ENCODE results near the gene MEF2D. TPM values are rescaled to one million over a fixed set of nuclear protein-coding genes. Genes with fewer than 3 reads are reported as not detected.

Gene MEF2D
- total and polyA plus RNA-seq, 7 donors, result 43.1 to 258 (median 126) TPM

- DNase-seq (no peak), ATAC-seq (peak in 2 of 4 donors; percentile 20 to 26)
- Histone ChIP-seq H3K27me3 (ENCODE audit: insufficient read depth in 3 of 3, low read length in 2 of 3) (peaks cover 3 to 94% (median 55%) of the 10 kb centered on the region in 3 donors), H3K4me3 (peak overlapping the region; percentile 55), H3K27ac (no peak overlapping the region), H3K9me3 (no peaks in the 10 kb centered on the region), H3K36me3 (ENCODE audit: insufficient read depth in 1 of 2, low read depth in 1 of 2) (no peaks in the 10 kb centered on the region), H3K4me1 (no peaks in the 10 kb centered on the region)
- no peak for TF ChIP-seq CTCF (IDR thresholded peaks at IDR 0.05)
- WGBS, 3 donors, result 46 to 51% (median 48%) methylated on average over 20 of the region's 20 CpGs
- intact Hi-C loops (cut with DNase I), result no loop called here
Observed at GRCh38 chr1:156434989-156435544, 65.5 kb downstream of the MEF2D start.

GRCh38 chr1:156433602-156434001, 67.0 kb downstream of the MEF2D start:
- peaks cover 3 to 94% (median 57%) of the 10 kb centered on the region in 3 donors for H3K27me3 ChIP-seq (ENCODE audit: insufficient read depth in 3 of 3, low read length in 2 of 3)
- H3K4me1 ChIP-seq, result no peaks in the 10 kb centered on the region
- DNase-seq (no peak), ATAC-seq (no peak)
- intact Hi-C loops (cut with DNase I), result no loop called here
- 71 to 100% (median 79%) methylated on average over 1 of the region's 1 CpG for WGBS, 3 donors
- H3K27ac ChIP-seq, result no peak overlapping the region
- no peaks in the 10 kb centered on the region for H3K36me3 ChIP-seq (ENCODE audit: insufficient read depth in 1 of 2, low read depth in 1 of 2)
- no peak overlapping the region for H3K4me3 ChIP-seq
- H3K9me3 ChIP-seq, result no peaks in the 10 kb centered on the region
- TF ChIP-seq CTCF (IDR thresholded peaks at IDR 0.05), result no peak

DNA sequence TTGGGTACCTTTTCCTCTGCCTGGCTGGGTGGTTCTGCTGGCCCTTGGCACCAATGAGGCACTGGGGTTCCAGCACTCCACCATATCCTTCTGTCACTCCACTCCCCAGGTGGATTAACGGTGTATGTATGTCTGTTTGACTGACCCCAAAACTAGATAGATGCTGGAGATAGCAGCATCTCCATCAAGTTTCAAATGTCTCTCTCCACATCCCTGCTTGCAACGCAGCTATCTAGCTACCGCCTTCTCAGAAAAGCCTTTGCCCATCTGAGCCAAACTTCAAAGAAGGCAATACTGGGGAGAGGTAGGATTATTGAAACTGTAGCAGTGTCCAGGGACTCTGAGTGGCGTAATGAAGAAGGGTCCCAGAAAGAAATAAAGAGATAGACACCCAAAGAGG, 67.5 kb downstream of the MEF2D start:
- Histone ChIP-seq H3K27me3 (ENCODE audit: insufficient read depth in 3 of 3, low read length in 2 of 3) (peaks cover 0 to 92% (median 59%) of the 10 kb centered on the region in 3 donors), H3K4me3 (no peak overlapping the region), H3K27ac (no peak overlapping the region), H3K36me3 (ENCODE audit: insufficient read depth in 1 of 2, low read depth in 1 of 2) (no peaks in the 10 kb centered on the region), H3K9me3 (no peaks in the 10 kb centered on the region), H3K4me1 (no peaks in the 10 kb centered on the region)
- intact Hi-C loops (cut with DNase I), result no loop called here
- DNase-seq, result no peak
- no peak for TF ChIP-seq CTCF (IDR thresholded peaks at IDR 0.05)
- ATAC-seq, result no peak
- WGBS, 3 donors, result 32 to 37% (median 35%) methylated on average over 4 of the region's 4 CpGs

DNA sequence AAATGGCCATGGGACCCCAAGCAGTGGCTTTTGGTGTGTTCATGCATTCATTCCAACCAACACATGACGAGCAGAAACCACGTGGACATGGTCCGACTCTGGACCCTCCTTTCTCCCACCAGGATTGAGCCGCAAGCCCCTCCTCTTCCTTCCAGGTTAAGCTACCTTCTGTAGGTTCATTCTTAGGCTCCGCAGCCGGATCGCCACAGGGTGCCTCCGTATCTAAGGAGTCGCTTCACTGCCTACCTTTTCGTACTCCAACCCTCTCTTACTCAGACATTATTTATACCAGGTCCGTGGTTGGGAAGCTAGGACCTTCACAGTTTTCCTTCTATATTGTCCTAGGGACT, 67.9 kb downstream of the MEF2D start:
- intact Hi-C loops (cut with DNase I), result no loop called here
- no peaks in the 10 kb centered on the region for H3K9me3 ChIP-seq
- 17 to 28% (median 23%) methylated on average over 11 of the region's 11 CpGs for WGBS, 3 donors
- peaks cover 0 to 92% (median 58%) of the 10 kb centered on the region in 3 donors for H3K27me3 ChIP-seq (ENCODE audit: insufficient read depth in 3 of 3, low read length in 2 of 3)
- no peak overlapping the region for H3K4me3 ChIP-seq
- H3K4me1 ChIP-seq, result no peaks in the 10 kb centered on the region
- DNase-seq, result no peak
- no peak for TF ChIP-seq CTCF (IDR thresholded peaks at IDR 0.05)
- no peak overlapping the region for H3K27ac ChIP-seq
- H3K36me3 ChIP-seq (ENCODE audit: insufficient read depth in 1 of 2, low read depth in 1 of 2), result no peaks in the 10 kb centered on the region
- no peak for ATAC-seq

All from psoas muscle (tissue), 8 donors.